Subcutaneous abdominal adipose tissue (tissue), 5 donors: ENCODE results near the gene AVP.

Source experiments
- H3K27ac ChIP-seq: one replicate; pipeline ENCODE4 v1.7.0; 2013; ENCODE audit warnings: low read depth, mild to moderate bottlenecking, inconsistent platforms, low read length, moderate library complexity
- H3K27me3 ChIP-seq, 5 donors: one replicate each; pipeline ENCODE4 v1.7.0; 2013; ENCODE audit warnings: low read length in 5 of 5, inconsistent platforms in 1 of 5; ENCODE audit not compliant: control insufficient read depth in 5 of 5, insufficient read depth in 4 of 5
- H3K36me3 ChIP-seq, 5 donors: one replicate each; pipeline ENCODE4 v1.7.0; 2013; ENCODE audit warnings: low read length in 5 of 5; ENCODE audit not compliant: control insufficient read depth in 5 of 5, insufficient read depth in 5 of 5
- H3K4me1 ChIP-seq, 5 donors: one replicate each; pipeline ENCODE4 v1.7.0; 2013; ENCODE audit warnings: low read length in 5 of 5, mild to moderate bottlenecking in 3 of 5, moderate library complexity in 1 of 5; ENCODE audit not compliant: control insufficient read depth in 5 of 5, insufficient read depth in 5 of 5
- H3K4me3 ChIP-seq, 5 donors: one replicate each; pipeline ENCODE4 v1.7.0; 2013; ENCODE audit warnings: low read length in 5 of 5, low read depth in 1 of 5
- H3K9ac ChIP-seq, 5 donors: one replicate each; pipeline ENCODE4 v1.7.0; 2013; ENCODE audit warnings: low read length in 5 of 5, mild to moderate bottlenecking in 4 of 5, moderate library complexity in 3 of 5
- H3K9me3 ChIP-seq, 5 donors: one replicate each; pipeline ENCODE4 v1.7.0; 2013; ENCODE audit warnings: low read length in 5 of 5; ENCODE audit not compliant: control insufficient read depth in 5 of 5
- donor health status: healthy.
- donor health status: healthy.
- donor health status: healthy.
- donor health status: healthy.
- donor health status: healthy.

Gene AVP

GRCh38 chr20:3042625-3043024 lies 41.9 kb downstream of the AVP start:
- Histone ChIP-seq H3K36me3 (peaks cover 5 to 35% (median 32%) of the 10 kb centered on the region in 5 donors), H3K27ac (peak overlapping the region; percentile 23), H3K9ac (no peak overlapping the region), H3K27me3 (no peaks in the 10 kb centered on the region), H3K4me1 (peaks cover 2 to 42% (median 39%) of the 10 kb centered on the region in 5 donors), H3K9me3 (no peaks in the 10 kb centered on the region), H3K4me3 (no peak overlapping the region)

GRCh38 chr20:3041854-3042409 lies 42.6 kb downstream of the AVP start:
- Histone ChIP-seq H3K9ac (no peak overlapping the region), H3K36me3 (peaks cover 5 to 40% (median 37%) of the 10 kb centered on the region in 5 donors), H3K27me3 (no peaks in the 10 kb centered on the region), H3K27ac (no peak overlapping the region), H3K4me1 (peaks cover 2 to 39% (median 33%) of the 10 kb centered on the region in 5 donors), H3K9me3 (no peaks in the 10 kb centered on the region), H3K4me3 (no peak overlapping the region)

GRCh38 chr20:3040086-3040485 lies 44.4 kb downstream of the AVP start:
- Histone ChIP-seq H3K9ac (peak overlapping the region in 1 of 5 donors; percentile 2), H3K4me1 (peaks cover 0 to 23% (median 20%) of the 10 kb centered on the region in 5 donors), H3K27ac (no peak overlapping the region), H3K4me3 (no peak overlapping the region), H3K27me3 (no peaks in the 10 kb centered on the region), H3K9me3 (no peaks in the 10 kb centered on the region), H3K36me3 (peaks cover 5 to 58% (median 55%) of the 10 kb centered on the region in 5 donors)

- Histone ChIP-seq H3K27me3 (no peaks in the 10 kb centered on the region), H3K9me3 (no peaks in the 10 kb centered on the region), H3K36me3 (peaks cover 5 to 64% (median 60%) of the 10 kb centered on the region in 5 donors), H3K9ac (no peak overlapping the region), H3K4me3 (no peak overlapping the region), H3K4me1 (peaks cover 0 to 18% (median 16%) of the 10 kb centered on the region in 5 donors), H3K27ac (no peak overlapping the region)
Observed at GRCh38 chr20:3039426-3039825, 45.1 kb downstream of the AVP start.

GRCh38 chr20:3038454-3038853 lies 46.1 kb downstream of the AVP start:
- no peak overlapping the region for H3K27ac ChIP-seq
- H3K27me3 ChIP-seq = no peaks in the 10 kb centered on the region
- H3K9ac ChIP-seq = no peak overlapping the region
- H3K36me3 ChIP-seq = peaks cover 5 to 67% (median 60%) of the 10 kb centered on the region in 5 donors
- no peaks in the 10 kb centered on the region for H3K9me3 ChIP-seq
- H3K4me1 ChIP-seq = peaks cover 0 to 18% (median 16%) of the 10 kb centered on the region in 5 donors
- no peak overlapping the region for H3K4me3 ChIP-seq

- H3K9ac ChIP-seq = no peak overlapping the region
- H3K9me3 ChIP-seq = no peaks in the 10 kb centered on the region
- no peak overlapping the region for H3K4me3 ChIP-seq
- no peak overlapping the region for H3K27ac ChIP-seq
- H3K36me3 ChIP-seq = peaks cover 5 to 72% (median 60%) of the 10 kb centered on the region in 5 donors
- peaks cover 2 to 19% (median 19%) of the 10 kb centered on the region in 5 donors for H3K4me1 ChIP-seq
- no peaks in the 10 kb centered on the region for H3K27me3 ChIP-seq
Observed at GRCh38 chr20:3037654-3038053, 46.9 kb downstream of the AVP start.

GRCh38 chr20:3032624-3033023 lies 51.9 kb downstream of the AVP start:
- H3K9ac ChIP-seq = peak overlapping the region in 1 of 5 donors; percentile 25
- no peak overlapping the region for H3K4me3 ChIP-seq
- H3K4me1 ChIP-seq = peaks cover 2 to 13% (median 7%) of the 10 kb centered on the region in 5 donors
- H3K36me3 ChIP-seq = peaks cover 2 to 74% (median 57%) of the 10 kb centered on the region in 5 donors
- H3K27me3 ChIP-seq = no peaks in the 10 kb centered on the region
- H3K9me3 ChIP-seq = no peaks in the 10 kb centered on the region
- H3K27ac ChIP-seq = no peak overlapping the region
